ENCODE results near the gene LTBP2.

Gene LTBP2

DNA sequence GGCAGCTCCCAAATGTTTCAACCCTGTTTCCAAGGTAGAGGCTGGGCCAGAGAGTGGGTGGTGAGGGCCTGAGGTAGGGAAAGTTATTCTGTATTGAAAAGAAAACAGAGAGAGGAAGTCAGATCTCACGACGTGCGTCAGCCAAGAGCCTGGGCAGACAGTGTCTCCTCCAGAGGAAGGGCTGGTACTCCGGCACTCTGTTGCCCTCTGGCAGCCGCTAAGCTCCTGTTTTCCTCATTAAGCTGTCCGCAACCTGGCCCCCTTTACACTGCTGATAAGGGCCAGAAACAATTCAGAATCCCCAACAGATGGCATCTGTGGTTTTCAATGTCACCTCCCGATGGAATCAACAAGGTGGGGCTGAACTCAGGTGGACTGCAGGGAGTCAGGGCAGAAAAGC is 26.0 kb upstream of the LTBP2 start:
- no peak for DNase-seq (ENCODE audit: low read depth)

- no peak for DNase-seq (ENCODE audit: low read depth)
Observed at GRCh38 chr14:74637178-74637550, 25.1 kb upstream of the LTBP2 start.

DNA sequence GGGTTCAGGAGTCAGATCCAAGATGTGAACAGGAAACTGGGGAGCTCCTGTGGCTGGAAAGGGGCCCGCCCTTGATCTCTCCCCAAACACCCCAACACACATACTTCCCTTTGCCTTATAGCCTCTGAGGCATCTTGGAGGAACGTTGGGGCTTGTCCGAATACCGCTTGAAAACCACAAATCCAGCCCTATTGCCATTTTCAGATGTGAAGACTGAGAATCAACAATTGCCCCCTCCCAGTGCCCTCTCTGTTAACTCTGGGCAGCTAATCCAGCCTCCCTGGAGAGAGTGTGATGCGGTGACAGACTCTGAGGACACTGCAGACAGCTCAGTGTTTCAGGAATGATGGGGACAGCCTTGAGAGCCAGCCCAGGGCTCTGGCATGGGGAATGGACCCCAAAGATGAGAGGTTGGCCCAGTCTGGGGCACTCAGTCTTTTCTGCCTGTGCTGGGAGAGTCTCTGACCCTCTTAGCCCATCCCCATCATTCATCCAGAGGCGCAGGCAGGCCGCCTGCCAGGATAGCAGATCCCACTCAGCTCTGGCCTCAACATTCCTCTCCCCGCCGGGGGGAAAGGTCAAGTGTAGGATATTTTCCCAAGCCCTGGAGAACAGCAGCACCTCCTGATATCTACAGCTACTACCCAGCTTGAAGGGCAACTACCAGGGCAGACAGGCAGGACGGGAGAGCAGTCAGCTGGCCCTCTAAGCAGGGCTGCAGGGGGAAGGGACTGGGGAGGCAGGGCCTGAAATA is 24.6 kb upstream of the LTBP2 start:
- peak; percentile 62 for DNase-seq (ENCODE audit: low read depth)

GRCh38 chr14:74635847-74636246 is 23.8 kb upstream of the LTBP2 start:
- DNase-seq (ENCODE audit: low read depth): no peak

- DNase-seq (ENCODE audit: low read depth): no peak
Observed at GRCh38 chr14:74634964-74635363, 22.9 kb upstream of the LTBP2 start.

GRCh38 chr14:74634481-74634880 is 22.4 kb upstream of the LTBP2 start:
- peak; percentile 83 for DNase-seq (ENCODE audit: low read depth)

- DNase-seq (ENCODE audit: low read depth): no peak
Observed at GRCh38 chr14:74630881-74631690, 19.0 kb upstream of the LTBP2 start.

DNA sequence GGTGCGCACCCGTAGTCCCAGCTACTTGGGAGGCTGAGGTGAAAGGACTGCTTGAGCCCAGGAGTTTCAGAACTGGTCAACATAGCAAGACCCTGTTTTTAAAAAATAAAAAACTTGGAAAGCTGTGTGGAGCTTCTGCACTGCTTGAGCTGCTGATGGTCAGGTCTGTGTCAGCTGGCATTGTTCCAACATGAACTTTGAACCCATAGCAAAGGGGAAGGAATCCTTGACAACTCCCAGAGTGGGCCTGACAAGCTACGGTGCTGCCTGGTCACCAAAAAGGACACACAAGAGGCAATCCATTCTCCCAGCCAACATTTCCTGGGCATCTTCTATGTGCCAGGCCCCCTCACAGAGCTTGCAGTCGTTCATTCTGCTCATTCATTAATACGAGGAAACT is 16.4 kb upstream of the LTBP2 start:
- no peak for DNase-seq (ENCODE audit: low read depth)

- no peak for DNase-seq (ENCODE audit: low read depth)
Observed at GRCh38 chr14:74627076-74627475, 15.0 kb upstream of the LTBP2 start.

- DNase-seq (ENCODE audit: low read depth): no peak
Observed at GRCh38 chr14:74622257-74622656, 10.2 kb upstream of the LTBP2 start.

DNA sequence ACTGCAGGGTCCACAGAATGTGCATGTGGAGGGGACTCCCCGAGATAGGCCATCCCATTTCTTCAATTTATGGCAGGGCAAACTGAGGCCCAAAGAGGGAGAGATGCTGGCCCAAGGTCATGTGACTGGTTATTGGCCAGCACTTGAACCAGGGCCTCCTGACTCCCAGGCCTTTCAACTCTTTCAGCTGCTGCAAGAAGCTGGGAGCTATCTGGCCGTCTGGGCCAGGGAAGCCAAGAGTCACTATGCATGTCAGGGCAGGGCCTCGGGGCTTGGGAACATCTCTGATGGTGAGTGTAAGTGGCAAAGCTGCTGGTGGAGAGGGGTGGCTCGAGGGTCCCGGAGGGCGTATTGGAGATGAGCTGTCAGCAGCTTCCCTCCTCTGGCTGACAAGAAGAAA is 9.5 kb upstream of the LTBP2 start:
- no peak for DNase-seq (ENCODE audit: low read depth)

DNA sequence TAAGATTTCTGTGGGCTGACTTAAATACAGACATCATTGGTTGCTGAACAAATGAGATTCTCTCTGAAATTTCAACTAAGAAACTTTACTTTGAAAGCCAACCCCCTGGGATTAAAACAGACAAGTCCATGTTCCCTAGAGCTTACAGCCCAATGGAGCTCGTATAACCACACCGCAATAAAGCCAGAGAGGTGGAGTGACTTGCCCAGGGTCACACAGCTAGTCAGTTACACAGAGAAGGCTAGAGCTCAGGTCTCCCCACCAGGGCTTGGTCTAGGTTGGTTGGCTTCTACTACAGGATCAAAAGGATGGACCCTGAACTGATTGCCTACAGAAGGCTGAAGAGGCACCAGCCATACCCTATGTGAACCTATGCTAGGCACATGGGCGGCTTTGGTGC is 8.9 kb upstream of the LTBP2 start:
- DNase-seq (ENCODE audit: low read depth): no peak

GRCh38 chr14:74620497-74620921 is 8.5 kb upstream of the LTBP2 start:
- DNase-seq (ENCODE audit: low read depth): peak; percentile 97

GRCh38 chr14:74619672-74620131 is 7.7 kb upstream of the LTBP2 start:
- peak; percentile 100 for DNase-seq (ENCODE audit: low read depth)

DNA sequence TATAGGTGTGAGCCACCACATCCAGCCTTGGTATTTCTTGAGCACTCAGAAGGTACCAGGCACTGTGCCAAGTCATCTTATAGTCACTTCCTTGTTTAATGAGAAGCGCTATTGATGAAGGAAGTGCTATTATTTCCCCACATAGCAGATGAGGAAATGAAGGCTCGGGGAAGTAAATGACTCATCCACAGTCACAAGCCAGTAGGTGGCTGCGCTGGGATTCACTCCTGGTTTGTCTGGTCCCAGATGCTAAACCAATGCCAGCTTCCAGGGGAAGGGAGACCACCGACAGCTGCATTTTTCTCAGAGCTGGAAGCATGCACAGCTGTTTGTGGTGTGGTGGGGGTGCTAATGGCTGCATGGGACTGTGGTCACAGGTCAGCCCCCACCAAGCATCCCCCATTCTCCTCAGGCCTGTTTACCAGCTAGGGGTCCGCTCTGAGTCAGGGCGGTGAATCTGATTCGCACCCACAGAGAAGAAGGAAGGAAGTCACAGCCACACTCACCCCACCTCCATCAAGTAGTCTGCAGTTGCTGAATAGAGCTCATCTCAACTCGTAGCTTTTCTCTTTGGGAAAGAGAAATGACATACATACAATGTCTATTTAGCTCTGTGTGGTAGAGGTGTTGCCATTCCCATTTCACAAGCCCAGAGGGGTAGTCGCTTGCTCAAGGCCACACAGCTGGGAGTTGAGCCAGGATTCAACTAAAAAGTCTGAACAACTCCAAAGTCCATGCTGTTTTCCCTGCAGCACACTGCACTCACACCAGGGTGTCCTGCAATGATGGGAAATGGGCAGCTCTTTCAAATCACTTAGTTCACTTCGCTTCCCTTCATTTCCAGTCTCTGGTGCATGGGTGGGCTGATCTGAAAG is 6.3 kb upstream of the LTBP2 start:
- peak; percentile 77 for DNase-seq (ENCODE audit: low read depth)

DNA sequence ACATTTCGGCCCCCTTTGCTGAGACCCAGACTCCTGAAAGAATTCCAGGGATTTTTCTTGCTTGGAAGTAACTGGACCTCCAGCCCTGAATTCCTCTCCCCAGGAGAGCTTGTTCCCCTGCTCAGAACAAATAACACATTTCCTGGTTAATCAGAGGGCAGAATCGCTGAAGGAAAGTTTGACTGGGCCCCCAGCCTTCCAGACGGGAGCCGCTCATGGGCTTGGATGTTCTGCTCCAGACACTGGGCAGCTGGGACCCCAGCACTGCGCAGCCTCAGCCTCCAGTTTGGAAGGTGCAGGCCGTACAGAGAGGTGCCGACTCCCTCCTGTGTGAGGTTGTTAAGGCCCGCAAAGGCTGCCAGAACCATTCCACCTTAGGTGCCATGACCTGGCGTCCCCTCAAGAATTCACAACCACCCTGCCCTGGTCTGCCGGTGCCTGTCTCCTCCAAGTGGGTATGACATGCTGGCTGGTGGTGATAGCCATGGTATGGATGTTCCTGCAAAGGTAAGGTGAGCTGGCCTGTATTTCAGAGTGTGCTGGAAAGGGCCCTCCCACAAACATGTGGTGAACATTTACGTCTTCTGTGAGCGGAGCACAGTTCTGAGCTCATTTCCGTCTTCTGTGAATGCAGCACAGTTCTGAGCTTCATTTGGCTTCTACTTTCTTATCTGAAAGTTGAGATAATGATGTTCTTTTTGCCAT is 5.1 kb upstream of the LTBP2 start:
- peak; percentile 57 for DNase-seq (ENCODE audit: low read depth)

GRCh38 chr14:74616507-74616906 is 4.5 kb upstream of the LTBP2 start:
- DNase-seq (ENCODE audit: low read depth): peak; percentile 92

DNA sequence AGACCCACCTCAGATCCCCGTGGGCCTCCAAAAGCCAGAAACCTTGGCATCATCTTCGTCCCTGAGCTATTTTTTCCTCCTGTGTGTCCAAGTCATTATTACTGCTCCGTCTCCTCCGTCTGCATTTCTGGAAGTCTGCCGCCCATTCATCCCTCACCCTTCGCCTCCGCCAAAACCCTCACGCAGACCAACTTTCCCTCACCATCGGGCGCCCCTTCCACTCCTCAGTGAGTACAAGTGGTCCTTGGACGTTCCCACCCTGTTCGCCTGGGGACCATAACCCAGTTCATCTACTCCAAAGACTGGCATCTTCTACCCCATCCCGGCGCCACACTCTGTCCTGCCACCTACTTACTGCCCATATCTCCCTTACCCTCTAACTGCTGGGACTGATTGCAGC is 3.7 kb upstream of the LTBP2 start:
- DNase-seq (ENCODE audit: low read depth): no peak

DNA sequence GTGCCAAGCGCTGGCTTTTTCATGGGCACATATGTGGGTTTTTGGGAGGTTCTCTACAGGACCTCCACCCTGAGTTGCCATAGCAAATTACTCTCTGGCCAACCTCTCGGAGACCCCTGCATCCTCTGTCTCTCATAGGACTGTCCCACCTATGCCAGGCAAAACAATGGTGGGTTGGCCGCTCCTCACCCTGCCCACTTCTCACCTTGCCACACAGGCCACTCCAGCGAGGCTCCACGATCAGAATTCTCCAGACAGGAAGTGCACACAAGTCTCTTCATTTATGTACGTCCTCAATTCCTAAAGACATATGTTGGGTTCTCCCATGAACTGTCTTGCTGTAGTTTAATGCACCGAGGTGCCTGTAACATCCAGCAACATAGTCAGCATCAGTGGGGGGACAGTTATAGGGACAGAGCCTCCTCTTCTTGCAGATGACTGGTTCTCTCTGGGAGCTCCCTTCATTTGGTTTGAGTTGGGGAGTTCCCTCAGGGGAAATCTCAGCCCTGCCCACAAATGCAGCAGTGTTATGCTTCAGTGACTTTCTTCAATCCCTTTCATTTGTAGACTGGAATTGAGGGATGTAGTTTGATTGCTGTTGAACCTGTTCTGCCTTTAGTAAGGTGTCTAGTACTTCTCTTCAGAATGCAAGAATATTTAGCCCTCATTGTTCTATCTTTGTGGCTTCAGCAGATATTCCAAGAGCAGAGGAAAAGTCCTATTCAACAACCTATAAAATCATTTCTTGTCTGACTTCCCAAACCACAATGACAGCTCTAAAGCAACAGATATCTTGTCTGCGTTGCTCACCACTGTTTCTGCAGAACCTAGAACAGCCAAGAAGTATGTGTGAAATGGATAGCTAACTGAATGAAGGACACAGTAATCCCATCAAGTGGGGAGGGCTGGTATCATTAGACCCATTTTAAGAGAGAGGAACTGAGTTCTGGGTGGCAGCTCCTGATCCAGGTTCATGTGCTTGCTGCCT is 2.8 kb upstream of the LTBP2 start:
- peak; percentile 73 for DNase-seq (ENCODE audit: low read depth)

DNA sequence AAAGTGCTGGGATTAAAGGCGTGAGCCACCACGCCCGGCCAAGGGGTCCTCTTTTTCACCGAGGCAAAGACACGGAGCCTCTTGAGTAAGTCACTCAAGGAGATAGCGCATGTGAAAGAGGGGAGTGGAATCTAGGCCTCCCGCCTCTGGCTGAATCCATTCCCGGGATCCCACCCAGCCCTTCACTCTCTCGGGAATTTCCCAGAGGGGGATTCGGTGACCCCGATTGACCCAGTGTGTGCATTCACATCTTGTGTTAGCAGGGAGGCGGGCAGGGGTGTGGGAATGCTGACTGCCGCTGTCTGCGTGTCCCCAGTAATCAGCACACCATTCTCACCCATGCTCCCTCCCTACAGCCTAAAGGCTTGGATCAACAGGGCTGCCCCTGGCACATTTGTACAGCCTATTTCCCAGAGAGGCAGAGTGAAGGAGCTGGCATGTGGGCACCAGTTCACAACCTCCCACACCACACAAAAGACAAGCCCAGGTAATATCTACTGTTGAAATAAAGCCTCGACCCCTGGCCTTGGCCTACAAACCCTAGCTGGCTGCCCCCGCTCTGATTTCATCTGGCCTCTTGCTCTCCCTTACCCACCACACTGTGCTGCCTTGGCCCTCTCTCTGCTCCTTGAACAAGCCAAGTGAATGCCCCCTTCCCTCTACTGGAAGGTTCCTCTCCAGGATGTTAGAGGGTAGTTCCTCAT is 1.3 kb upstream of the LTBP2 start:
- no peak for DNase-seq (ENCODE audit: low read depth)

All from EH (cell line).